Limb (tissue), 2 donors: ENCODE results near the gene NUP210.
A peak's percentile ranks its signal among the peaks of the same experiment; 100 is the strongest.
"Not testable (repeated sequence)": the region's sequence is repeated elsewhere in the genome, so short reads cannot be mapped to it uniquely, and the experiment has no call there.

ENCODE experiments used
- DNase-seq, 2 donors: peaks; one replicate each; pipeline ENCODE4 v3.0.0-alpha.2; 2016; ENCODE audit errors: extremely low spot score in 2 of 2

NUP210 gene

DNA sequence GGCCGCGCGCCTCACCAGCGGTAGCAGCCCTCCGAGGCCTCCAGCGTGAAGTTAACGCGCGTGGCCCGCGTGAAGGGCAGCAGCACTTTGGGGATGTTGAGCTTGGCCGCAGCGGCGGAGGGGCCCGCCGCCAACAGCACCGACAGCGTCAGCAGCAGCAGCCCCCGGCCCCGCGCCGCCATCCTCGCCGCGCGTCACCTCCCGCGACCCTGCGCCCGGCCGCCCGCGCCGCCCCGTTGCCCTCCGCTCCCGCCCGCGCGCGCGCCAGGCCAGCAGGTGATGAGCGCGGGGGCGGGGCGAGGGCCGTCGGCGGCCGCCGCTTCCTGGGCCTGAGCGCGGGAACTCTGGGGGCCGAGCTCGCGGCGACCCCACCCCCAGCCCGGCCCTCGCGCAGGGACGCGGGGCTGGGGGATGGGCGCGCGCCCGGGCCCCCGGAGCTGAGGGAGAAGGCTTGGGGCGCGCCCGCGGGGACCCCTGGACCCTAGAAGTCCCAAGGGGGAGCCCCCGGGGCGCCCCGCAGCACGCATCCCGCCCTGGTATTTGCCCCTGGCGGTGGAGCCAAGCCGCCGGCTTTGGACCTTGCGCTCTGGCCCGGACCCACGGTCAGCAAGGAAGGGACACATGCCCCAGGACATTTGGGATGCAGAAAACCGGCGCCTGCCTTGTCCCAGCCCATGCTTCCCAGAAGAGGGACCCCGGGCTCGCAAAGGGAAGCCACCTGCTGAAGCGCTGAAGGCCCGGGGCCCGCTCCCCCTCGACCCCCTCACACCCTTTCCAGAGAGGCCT is at the start of gene NUP210:
NUP210 (minus strand) TSS at position 278 of the 786 bp plus-strand sequence; CDS start at position 182, 96 bp downstream.
- peak in 1 of 2 donors; percentile 37 for DNase-seq

DNA sequence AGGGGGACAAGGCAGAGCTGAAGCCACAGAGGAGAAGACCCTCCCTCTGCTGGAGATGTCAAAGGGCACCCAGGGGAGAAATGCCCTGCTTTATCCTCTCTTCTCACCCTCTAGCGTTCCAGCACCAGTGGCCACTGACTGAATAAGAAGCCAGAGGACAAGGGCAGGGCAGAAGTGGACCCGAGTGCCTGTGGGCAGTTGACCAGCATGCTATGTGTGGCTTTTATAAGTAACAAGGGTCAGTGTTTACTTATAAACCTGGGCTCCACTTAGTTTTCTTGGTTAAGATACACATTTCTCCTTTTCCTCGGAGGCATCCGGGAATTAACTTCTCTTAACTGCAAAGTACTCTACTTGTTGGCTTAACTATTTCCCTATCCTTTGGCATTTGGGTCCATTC is 46.7 kb upstream of the NUP210 start:
- DNase-seq, result no peak

DNA sequence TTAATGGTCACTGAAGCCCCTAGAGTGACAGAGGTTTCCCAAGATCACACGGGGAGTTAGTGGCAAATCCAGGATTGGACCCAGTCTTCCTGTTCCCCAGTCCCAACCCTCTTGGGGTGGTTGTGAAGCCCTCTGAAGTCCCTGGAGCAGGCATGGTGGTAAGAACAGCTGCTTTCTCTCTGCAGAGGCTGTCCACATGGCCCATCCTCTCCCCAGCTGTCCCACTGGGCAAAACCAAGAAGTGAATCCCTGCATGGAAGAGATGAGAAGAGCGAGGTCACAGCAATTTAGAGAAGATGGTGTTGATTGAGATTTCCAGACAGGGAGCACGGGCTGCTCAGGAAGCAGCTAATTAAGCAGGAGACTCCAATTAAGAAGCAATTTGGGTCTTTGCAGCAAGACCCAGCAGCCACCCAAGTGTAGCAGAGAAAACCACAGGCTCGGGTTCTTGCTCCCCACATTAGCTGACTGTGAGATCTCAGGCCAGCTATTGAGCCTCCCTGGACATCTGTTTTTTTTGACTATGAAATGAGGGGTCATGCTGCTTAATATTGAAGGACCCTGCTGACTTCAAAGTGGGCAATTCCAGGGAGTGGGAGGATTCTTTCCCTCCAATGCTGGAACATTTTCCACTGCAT is 45.2 kb upstream of the NUP210 start:
- DNase-seq, result no peak

DNA sequence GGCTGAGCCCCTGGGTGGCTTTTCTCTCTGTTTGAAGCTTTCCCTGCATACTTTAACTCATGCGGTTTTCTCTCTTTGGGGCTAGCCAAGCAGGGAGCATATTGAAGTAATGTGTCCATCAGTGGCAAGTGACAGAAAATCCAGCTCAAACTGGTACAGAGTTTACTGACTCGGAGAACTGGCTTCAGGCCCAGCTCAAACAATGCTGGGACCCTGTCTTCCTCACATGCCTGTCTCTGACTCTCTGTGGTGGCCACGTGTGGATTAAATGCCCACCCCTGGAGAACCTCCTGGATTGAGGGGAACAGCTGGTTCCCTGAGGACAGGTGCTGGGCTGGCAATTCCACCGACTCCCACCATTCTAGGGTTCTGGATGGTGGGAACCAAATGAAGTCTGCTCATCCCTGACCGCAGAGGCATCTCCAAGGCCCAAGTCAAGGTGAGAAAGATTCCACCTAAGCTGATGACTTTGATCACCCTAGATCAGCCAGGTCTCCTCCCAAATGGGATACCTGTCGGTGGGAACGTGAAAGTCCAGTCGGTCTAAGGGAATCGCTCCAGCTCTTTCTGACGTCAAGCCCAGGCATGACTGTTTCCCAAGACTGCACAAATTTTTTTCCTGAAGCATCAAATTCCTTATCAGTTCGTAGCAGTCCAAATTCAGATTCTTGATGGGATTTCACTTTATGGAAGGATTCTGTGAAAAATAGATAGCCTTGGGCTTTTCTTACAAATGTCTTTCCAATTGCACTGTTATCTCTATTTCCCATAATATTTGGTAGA is 43.7 kb upstream of the NUP210 start:
- no peak for DNase-seq

DNA sequence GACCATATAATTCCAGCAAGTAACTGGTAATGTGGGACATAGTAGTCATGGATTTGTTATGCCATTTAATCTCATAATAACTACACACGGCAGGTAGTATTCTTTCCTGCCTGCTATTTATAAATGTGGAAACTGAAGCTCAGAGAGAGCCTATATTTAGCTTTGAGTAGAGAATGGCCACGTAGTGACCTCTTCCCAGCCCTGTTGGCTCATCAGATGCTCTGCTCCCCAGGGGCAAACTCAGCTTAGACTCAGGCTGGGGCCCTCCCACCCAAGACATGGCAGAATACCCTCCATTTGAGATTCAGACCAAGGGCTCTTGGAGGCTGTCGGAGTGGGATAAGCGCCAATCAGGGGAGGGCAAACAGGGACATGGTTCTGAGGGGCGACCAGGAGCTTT is 42.7 kb upstream of the NUP210 start:
- DNase-seq, result no peak

DNA sequence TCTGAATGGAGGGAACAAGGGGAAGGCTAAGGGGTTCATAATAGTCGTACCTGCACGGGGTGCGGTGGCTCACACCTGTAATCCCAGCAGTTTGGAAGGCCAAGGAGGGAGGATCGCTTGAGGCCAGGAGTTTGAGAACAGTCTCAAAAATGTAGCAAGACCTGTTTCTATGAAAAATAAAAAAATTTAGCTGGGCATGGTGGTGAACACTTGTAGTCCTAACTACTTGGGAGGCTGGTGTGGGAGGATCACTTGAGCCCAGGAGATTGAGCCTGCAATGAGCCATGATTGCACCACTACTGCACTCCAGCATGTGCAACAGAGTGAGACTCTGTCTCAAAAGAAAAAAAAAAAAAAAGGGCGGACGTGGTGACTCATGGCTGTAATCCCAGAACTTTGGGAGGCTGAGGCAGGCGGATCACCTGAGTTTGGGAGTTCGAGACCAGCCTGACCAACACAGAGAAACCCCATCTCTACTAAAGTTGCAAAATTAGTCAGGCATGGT is 42.1 kb upstream of the NUP210 start:
- no peak for DNase-seq

DNA sequence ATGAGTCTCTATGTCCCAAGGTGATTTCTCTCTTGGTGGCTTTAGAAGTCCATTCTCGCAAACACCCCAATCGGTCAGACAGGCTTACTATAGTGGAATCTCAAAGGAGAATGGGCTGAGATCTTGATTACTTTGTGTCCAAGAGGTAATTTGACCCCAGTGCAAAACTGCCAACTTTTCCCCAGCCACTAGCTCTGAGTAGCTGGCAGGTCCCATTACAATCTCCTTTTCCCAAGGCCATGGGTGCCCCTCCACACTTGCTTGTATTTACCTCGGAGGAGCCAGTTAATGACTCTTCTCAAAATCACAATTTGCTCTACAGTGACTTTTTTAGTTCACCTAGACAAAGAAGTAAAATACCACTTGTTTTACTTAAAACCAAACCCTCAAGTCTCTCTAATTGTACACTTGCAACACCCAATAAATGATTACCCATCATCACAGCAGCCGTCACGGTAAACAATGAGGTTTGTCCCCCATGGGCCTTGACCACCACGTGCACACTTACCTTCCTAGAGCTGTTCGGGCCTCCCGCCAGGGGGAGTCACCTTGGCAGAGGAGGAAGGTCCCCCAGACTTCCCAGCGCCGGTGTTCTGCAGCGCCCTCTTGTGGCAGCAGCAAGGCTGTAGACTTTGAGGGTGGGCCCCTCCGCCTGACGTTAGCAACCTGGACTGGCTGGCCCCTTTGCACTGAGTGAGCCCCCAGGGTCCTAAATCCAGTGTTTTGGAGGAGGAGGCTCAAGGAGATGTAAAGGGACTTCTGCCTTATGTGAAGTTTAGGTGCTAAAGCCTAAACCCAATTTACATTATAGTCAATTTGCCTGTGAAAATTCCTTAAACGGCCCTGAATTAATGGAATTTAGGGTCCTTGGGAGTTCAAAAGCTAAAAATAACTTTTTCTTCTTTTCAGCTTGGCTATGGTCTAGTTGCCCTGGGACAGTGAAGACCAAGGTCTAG is 41.3 kb upstream of the NUP210 start:
- peak in 1 of 2 donors; percentile 70 for DNase-seq

DNA sequence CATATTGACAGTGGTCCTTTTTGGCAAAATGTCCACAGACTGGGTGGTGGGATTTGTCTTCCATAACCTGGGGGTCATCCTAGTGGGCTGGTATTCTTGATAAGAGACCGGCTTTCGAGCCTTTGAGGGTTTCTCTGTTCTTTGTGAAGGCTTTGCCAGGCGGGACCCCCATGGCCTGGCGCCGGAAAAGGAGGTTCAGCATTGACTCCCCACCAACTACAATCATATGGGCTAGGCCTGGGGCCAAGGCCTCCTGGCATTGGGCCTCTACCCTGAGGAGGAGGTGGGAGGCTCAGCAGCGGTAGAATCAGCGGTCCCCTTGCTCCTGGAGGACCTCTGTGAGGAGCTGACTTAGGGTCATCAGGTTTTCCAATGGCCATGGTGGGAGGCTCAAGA is 40.2 kb upstream of the NUP210 start:
- DNase-seq, result no peak

DNA sequence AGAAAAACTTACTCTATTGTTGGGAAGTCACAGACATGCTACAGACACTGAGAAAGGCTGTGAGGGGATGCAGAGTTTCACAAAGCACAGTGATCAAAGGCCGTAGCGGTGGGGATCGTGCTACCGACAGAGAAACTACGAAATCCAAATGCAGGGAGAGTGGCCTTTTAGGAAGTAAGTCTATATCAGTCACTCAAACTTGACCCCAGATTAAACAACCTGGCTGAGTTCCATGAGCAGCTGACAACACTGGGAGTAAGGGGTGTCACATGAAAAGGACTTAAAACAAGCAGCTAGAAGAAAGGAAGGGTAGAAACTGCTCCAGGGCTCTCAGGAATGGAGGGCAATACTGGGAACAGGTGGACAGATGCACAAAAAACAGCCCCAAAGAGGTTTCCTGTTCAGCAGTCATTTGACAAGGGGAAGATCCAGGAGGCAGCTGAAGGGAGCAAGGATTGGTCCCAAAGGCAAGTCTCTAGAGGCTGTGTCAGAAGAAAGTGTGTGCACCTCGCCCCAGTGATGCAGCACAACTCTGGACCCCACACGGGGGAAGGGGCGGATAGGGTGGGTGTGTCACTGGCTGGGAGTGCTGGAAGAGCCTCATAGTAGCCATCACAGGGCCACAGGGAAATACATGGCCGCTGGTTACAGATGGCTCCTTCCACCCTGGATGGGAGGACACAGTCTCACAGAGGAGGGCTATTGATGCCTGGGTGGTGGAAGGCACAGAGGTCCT is 39.7 kb upstream of the NUP210 start:
- no peak for DNase-seq

DNA sequence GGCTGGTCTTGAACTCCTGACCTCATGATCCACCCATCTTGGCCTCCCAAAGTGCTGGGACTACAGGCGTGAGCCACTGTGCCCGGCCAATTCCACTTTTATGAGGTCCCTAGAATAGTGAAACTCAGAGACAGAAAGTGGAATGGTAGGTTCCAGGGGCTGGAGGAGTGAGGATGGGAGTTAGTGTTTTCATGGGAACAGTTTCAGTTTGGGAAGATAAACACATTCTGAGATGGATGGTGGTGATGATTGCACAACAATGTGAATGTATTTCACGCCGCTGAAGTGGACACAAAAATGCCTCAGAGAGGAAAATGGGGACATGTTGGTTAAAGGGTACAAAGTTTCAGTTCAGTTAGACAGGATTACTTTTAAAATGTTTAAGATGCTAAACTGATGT is 37.5 kb upstream of the NUP210 start:
- DNase-seq, result no peak

DNA sequence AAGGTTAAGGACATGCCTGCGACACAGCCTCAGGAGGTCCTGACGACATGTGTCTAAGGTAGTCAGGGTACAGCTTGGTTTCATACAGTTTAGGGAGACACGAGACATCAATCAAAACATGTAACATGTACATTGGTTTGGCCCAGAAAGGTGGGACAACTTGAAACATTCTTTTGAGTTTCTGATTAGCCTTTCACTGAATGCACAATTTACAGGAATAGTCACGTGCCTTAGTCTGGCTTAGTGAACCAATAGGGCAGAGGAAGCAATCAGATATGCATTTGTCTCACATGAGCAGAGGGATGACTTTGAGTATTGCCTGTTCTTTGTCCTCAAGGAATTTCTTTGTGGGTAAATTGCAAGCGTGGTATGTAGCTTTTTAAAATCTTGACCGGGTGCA is 35.5 kb upstream of the NUP210 start:
- no peak for DNase-seq

DNA sequence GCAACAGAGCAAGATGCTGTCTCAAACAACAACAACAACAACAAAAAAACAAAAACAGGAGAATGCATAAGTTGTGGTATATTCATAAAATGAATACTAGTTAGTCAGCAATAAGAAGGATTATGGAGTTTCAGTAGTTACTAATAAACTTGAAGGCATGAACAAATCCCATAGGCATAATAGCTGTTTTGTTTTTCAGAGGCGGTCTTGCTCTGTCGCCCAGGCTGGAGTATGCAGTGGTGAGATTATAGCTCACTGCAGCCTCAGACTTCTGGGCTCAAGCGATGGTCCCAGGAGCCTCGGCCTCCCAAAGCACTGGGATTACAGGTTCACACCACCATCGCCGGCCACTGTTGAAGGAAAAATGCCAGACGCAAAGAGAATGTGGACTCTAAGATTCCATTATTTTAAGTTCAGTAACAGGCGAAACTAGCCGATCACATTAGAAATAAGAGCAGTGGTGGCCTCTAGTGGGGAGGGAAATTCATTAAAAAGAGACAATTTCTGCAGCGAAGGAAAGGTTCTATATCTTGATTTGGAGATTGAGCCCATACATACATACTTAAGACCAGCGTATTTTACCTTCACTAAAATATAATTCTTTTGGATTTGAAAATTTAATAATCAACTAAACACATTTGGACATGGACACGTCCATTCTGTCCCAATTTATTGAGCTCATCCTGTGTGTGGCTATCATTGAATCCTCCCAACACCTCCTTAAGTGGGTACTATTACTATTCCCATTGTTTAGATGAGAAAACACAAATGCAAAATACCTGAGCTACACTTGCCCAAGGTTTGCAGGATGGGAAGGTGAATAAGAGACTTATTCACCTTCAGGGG is 32.6 kb upstream of the NUP210 start:
- DNase-seq, result peak; percentile 55 to 79

DNA sequence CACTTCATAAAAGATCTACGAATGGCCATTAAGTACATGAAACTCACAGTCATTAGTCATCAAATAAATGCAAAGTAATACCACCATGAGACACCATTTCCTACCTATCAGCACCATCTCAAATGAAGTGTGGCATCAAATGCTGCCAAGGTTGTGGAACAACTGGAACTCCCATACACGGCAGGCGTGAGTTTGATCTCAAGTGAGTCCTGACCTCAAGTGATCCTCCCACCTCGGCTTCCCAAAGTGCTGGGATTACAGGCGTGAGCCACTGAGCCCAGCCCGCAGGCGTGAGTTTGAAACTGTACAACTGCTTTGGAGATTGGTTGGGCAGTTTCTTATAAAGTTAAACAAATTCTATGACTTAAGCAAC is 31.2 kb upstream of the NUP210 start:
- DNase-seq, result no peak

DNA sequence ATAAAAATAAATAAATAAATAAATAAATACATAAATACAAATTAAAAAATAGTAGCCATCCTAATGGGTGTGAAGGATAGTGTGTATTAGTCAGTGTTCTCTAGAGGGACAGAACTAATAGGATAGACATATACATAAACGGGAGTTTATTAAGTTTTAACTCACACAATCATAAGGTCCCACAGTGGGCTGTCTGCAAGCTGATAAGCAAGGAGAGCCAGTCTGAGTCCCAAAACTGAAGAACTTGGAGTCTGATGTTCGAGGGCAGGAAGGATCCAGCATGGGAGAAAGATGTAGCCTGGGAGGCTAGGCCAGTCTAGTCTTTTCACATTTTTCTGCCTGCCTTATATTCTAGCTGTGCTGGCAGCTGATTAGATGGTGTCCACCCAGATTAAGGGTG is 22.8 kb upstream of the NUP210 start:
- DNase-seq, result not testable (repeated sequence)

DNA sequence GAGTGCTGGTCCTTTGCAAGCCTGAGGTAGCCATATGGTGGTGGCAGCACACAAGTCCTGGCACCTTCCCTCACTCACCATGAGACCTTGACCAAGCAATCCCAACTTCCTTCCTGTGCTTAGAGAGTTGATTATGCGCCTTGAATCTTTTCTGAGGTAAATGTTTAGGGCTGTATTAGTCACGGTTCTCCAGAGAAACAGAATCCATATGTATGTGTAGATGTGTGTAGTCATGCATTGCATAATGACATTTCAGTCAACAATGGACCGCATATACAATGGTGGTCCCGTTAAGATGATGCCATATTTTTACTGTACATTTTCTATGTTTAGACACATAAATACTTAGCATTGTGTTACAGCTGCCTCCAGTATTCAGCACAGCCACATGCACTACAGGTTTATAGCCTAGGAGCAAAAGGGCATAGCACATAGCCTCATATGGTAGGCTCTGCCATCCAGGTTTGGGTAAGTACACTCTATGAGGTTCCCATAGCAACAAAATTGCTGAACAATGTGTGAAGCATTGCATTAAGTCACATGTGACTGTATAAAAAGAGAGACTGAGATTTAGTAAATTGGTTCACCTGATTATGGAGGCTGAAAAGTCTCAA is 20.2 kb upstream of the NUP210 start:
- no peak for DNase-seq

DNA sequence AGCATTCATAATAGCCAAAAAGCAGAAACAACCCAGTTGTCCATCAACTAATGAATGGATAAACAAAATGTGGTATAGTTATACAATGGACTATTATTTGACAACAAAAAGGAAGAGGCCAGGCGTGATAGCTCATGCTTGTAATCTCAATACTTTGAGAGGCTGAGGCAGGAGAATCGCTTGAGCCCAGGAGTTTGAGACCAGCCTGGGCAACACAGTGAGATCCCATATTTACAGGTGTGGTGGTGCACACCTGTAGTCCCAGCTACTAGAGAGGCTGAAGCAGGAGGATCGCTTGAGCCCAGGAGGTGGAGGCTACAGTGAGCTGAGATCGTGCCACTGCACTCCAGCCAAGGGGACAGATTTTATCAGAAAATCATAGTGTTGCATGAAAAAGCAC is 16.1 kb upstream of the NUP210 start:
- DNase-seq, result not testable (repeated sequence)

DNA sequence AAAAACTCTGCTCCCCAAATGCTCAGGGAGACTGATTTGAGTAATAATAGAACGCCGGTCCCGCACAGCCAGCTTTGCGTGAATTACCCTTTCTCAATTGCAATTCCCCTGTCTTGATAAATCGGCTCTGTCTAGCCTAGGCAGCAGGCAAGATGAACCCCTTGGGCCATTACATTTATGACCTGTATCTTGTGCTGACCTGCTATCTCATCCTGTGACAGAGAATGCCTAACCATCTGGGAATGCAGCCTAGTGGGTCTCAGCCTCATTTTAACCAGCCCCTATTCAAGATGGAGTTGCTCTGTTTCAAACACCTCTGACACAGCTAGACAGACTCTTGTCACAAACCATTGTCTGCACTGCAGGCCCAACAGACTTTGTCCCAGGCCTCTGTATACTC is 13.8 kb upstream of the NUP210 start:
- DNase-seq, result no peak

DNA sequence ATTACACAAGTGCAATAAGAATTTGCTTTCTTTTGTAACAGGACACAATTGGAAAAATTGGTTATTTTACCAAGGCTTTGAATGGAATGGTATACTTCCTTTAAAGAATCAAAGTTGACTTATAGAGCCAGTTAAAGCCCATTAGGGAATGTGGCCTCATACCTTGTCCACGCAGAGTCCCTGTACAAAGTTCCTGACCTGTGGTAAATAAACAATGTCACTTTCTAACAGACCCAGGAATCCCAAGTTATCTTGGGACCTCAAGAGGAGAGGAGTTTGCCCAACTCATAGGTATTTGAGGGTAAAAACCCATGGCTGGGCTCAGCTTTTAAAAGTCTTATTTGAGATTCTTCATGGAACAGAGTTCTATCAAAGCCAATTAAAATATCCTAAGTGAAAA is 12.0 kb upstream of the NUP210 start:
- DNase-seq, result no peak

DNA sequence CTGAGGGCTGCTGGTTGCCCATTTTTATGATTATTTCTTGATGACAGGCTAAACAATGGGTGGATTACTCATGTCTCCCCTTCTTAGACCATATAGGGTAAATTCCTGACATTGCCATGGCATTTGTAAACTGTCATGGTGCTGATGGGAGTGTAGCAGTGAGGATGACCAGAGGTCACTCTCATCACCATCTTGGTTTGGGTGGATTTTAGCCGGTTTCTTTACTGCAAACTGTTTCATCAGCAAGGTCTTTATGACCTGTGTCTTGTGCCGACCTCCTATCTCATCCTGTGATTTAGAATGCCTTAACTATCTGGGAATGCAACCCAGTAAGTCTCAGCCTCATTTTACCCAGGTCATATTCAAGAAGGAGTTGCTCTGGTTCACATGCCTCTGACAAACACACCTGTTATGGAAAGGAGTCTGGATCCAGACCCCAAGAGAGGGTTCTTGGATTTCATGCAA is 10.3 kb upstream of the NUP210 start:
- DNase-seq, result not testable (repeated sequence)
